Measurements from ENCODE around the gene ZNF511.
A peak's percentile ranks its signal among the peaks of the same experiment; 100 is the strongest.

Gene ZNF511

GRCh38 chr10:133298466-133298865, 10.2 kb upstream of the ZNF511 start:
- H3K36me3 Mint-ChIP-seq (ENCODE audit: low read depth), result peaks cover 56% of the 10 kb centered on the region
- TF ChIP-seq, protein P1, sequence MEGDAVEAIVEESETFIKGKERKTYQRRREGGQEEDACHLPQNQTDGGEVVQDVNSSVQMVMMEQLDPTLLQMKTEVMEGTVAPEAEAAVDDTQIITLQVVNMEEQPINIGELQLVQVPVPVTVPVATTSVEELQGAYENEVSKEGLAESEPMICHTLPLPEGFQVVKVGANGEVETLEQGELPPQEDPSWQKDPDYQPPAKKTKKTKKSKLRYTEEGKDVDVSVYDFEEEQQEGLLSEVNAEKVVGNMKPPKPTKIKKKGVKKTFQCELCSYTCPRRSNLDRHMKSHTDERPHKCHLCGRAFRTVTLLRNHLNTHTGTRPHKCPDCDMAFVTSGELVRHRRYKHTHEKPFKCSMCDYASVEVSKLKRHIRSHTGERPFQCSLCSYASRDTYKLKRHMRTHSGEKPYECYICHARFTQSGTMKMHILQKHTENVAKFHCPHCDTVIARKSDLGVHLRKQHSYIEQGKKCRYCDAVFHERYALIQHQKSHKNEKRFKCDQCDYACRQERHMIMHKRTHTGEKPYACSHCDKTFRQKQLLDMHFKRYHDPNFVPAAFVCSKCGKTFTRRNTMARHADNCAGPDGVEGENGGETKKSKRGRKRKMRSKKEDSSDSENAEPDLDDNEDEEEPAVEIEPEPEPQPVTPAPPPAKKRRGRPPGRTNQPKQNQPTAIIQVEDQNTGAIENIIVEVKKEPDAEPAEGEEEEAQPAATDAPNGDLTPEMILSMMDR (IDR thresholded peaks at IDR 0.05), result no peak
- DNase-seq, result no peak
- no peaks in the 10 kb centered on the region for H3K9me3 Mint-ChIP-seq
- H3K4me3 Mint-ChIP-seq, result no peak overlapping the region
- no peak overlapping the region for H3K27ac Mint-ChIP-seq
- H3K4me1 Mint-ChIP-seq, result peaks cover under 1% of the 10 kb centered on the region
- no peaks in the 10 kb centered on the region for H3K27me3 Mint-ChIP-seq (ENCODE audit: low read depth, poor library complexity)

GRCh38 chr10:133299224-133299623, 9.5 kb upstream of the ZNF511 start:
- Mint-ChIP-seq H3K9me3 (no peaks in the 10 kb centered on the region), H3K27ac (peak overlapping the region; percentile 9), H3K4me1 (peaks cover 7% of the 10 kb centered on the region), H3K4me3 (no peak overlapping the region), H3K27me3 (ENCODE audit: low read depth, poor library complexity) (no peaks in the 10 kb centered on the region), H3K36me3 (ENCODE audit: low read depth) (peaks cover 60% of the 10 kb centered on the region)
- DNase-seq, result no peak
- TF ChIP-seq, protein P1 (IDR thresholded peaks at IDR 0.05), result no peak

GRCh38 chr10:133299738-133300137, 9.0 kb upstream of the ZNF511 start:
- Mint-ChIP-seq H3K36me3 (ENCODE audit: low read depth) (peaks cover 56% of the 10 kb centered on the region), H3K4me3 (no peak overlapping the region), H3K4me1 (peaks cover 12% of the 10 kb centered on the region), H3K27me3 (ENCODE audit: low read depth, poor library complexity) (no peaks in the 10 kb centered on the region), H3K27ac (peak overlapping the region; percentile 9), H3K9me3 (no peaks in the 10 kb centered on the region)
- DNase-seq, result no peak
- TF ChIP-seq, protein P1 (IDR thresholded peaks at IDR 0.05), result no peak

GRCh38 chr10:133302230-133302629, 6.5 kb upstream of the ZNF511 start:
- no peak for DNase-seq
- TF ChIP-seq, protein P1 (IDR thresholded peaks at IDR 0.05), result no peak
- Mint-ChIP-seq H3K36me3 (ENCODE audit: low read depth) (peaks cover 51% of the 10 kb centered on the region), H3K4me1 (peaks cover 34% of the 10 kb centered on the region), H3K27me3 (ENCODE audit: low read depth, poor library complexity) (no peaks in the 10 kb centered on the region), H3K4me3 (no peak overlapping the region), H3K9me3 (no peaks in the 10 kb centered on the region), H3K27ac (no peak overlapping the region)

DNA sequence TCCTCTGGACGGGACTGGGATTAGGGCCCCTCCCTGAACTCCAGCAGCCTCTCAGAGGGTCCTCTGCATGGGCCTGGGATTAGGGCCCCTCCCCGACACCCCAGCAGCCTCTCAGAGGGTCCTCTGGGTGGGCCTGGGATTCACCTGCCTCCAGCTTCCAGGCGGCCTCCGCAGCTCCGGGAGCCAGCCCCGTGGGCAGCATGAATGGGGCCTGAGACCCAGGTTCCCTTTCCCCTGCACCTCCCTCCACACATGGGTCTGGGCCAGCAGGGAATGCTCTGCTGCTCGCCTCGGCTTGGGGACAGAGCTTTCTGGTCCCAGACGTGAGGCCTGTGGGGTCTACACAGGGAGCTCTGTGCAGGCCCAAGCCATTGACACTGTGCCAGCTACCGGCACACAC, 5.5 kb upstream of the ZNF511 start:
- no peak for DNase-seq
- Mint-ChIP-seq H3K27ac (no peak overlapping the region), H3K36me3 (ENCODE audit: low read depth) (peaks cover 42% of the 10 kb centered on the region), H3K4me1 (peaks cover 44% of the 10 kb centered on the region), H3K4me3 (no peak overlapping the region), H3K9me3 (no peaks in the 10 kb centered on the region), H3K27me3 (ENCODE audit: low read depth, poor library complexity) (peaks cover 2% of the 10 kb centered on the region)
- TF ChIP-seq, protein P1 (IDR thresholded peaks at IDR 0.05), result no peak

- no peak overlapping the region for H3K27ac Mint-ChIP-seq
- H3K4me1 Mint-ChIP-seq, result peaks cover 45% of the 10 kb centered on the region
- TF ChIP-seq, protein P1 (IDR thresholded peaks at IDR 0.05), result no peak
- H3K27me3 Mint-ChIP-seq (ENCODE audit: low read depth, poor library complexity), result peaks cover 3% of the 10 kb centered on the region
- DNase-seq, result no peak
- peaks cover 22% of the 10 kb centered on the region for H3K36me3 Mint-ChIP-seq (ENCODE audit: low read depth)
- H3K4me3 Mint-ChIP-seq, result peak overlapping the region; percentile 28
- no peaks in the 10 kb centered on the region for H3K9me3 Mint-ChIP-seq
Observed at GRCh38 chr10:133306097-133306476, 2.6 kb upstream of the ZNF511 start.

Data from nephron progenitor cell (in vitro differentiated cells).